Psoas muscle (tissue), 8 donors: ENCODE results near the gene TMEM244. TPM values are rescaled to one million over a fixed set of nuclear protein-coding genes. Genes with fewer than 3 reads are reported as not detected.

ENCODE experiments used
- ATAC-seq, 4 donors: fragments of 200-7000 bp; cut with Tn5 transposase; one replicate each; pipeline ENCODE4 v1.9.1; 2020; ENCODE audit warnings: moderate library complexity in 3 of 4, mild to moderate bottlenecking in 2 of 4
- DNase-seq, 2 donors: peaks; one replicate each; pipeline ENCODE4 v3.0.0-alpha.2; 2020
- H3K27ac ChIP-seq: fragments of 200-600 bp; one replicate; pipeline ENCODE4 v1.8.0; 2022
- H3K27me3 ChIP-seq, 3 donors: fragments of 200-600 bp in 1 of 3; one replicate each; pipeline versions ENCODE4 v1.6.1 to v1.8.0; 2013 to 2022; ENCODE audit warnings: low read length in 2 of 3, mild to moderate bottlenecking in 2 of 3, moderate library complexity in 1 of 3; ENCODE audit not compliant: insufficient read depth in 3 of 3
- H3K36me3 ChIP-seq, 2 donors: fragments of 200-600 bp in 1 of 2; one replicate each; pipeline versions ENCODE4 v1.6.1 to v1.8.0; 2013 to 2022; ENCODE audit warnings: low read depth in 1 of 2, mild to moderate bottlenecking in 1 of 2, moderate library complexity in 1 of 2; ENCODE audit not compliant: insufficient read depth in 1 of 2
- H3K4me1 ChIP-seq: fragments of 200-600 bp; one replicate; pipeline ENCODE4 v1.8.0; 2022
- H3K4me3 ChIP-seq: fragments of 200-600 bp; one replicate; pipeline ENCODE4 v1.8.0; 2022; ENCODE audit warnings: mild to moderate bottlenecking
- H3K9me3 ChIP-seq: fragments of 200-600 bp; one replicate; pipeline ENCODE4 v1.8.0; 2022
- CTCF ChIP-seq: fragments of 200-600 bp; IDR thresholded peaks from one replicate; pipeline ENCODE4 v1.8.0; 2022; ENCODE audit warnings: antibody characterized with exemption
- WGBS, 3 donors: extraction: QIAGEN DNeasy Blood & Tissue Kit; methylation state at CpG; one replicate each; pipeline versions ENCODE4 v1.1.6 to v1.1.7; 2013; 5-methylcytosine and 5-hydroxymethylcytosine counted together
- intact Hi-C, 2 donors: fragments of 100-400 bp; cut with DNase I; formaldehyde crosslinking; loops; one replicate each; pipeline versions ENCODE4 v1.11.0 to v1.14.2; 2022
- polyA plus RNA-seq, 3 donors: library from polyadenylated mRNA; stranded (reverse); fragments of 200-250 nt; gene quantifications; one replicate each; pipeline ENCODE4 v1.2.3, GENCODE V29; 2013
- total RNA-seq, 4 donors: library from RNA; stranded (reverse); fragmentation: NEBNext Ultra II Directional in 2 of 4; extraction: Animal tissue kit (Norgen Biotek cat#: 25700) in 2 of 4; gene quantifications; one replicate each; pipeline versions ENCODE4 v1.2.1 to v1.2.4, GENCODE V29; 2021 to 2023
- donor health status: healthy with polysubstance abuse.
- donor health status: DM: no; HTN: no; CAD: no; lungs with moderate emphysema.
- donor health status: Bipolar disorder and iron deficiency.
- donor health status: healthy.
- donor health status: DM: yes; HTN: yes; CAD: no.
- donor health status: DM: no; HTN: no; CAD: no.
- donor health status: DM: no; HTN: no; CAD: no.
- donor health status: DM: yes; HTN: yes; CAD: no.

The TMEM244 gene
- total and polyA plus RNA-seq, 7 donors: not detected

- TF ChIP-seq CTCF: no peak
- WGBS, 3 donors: 68 to 74% (median 72%) methylated on average over 7 of the region's 7 CpGs
- ATAC-seq: no peak
- intact Hi-C loops: no loop called here
- H3K9me3 ChIP-seq: no peaks in the 10 kb centered on the region
- no peaks in the 10 kb centered on the region for H3K27me3 ChIP-seq
- H3K4me1 ChIP-seq: no peaks in the 10 kb centered on the region
- H3K27ac ChIP-seq: no peak overlapping the region
- no peaks in the 10 kb centered on the region for H3K36me3 ChIP-seq
- no peak for DNase-seq
- H3K4me3 ChIP-seq: no peak overlapping the region
Observed at GRCh38 chr6:129793447-129793846, 67.7 kb downstream of the TMEM244 start.

GRCh38 chr6:129792049-129792448 is 69.1 kb downstream of the TMEM244 start:
- no peak for TF ChIP-seq CTCF
- intact Hi-C loops: no loop called here
- WGBS, 3 donors: 58 to 69% (median 60%) methylated on average over 4 of the region's 4 CpGs

GRCh38 chr6:129790785-129791184 is 70.3 kb downstream of the TMEM244 start:
- ATAC-seq: no peak
- 96 to 100% (median 100%) methylated on average over 1 of the region's 1 CpG for WGBS, 3 donors
- Histone ChIP-seq H3K27ac (no peak overlapping the region), H3K36me3 (no peaks in the 10 kb centered on the region), H3K4me1 (no peaks in the 10 kb centered on the region), H3K4me3 (no peak overlapping the region), H3K27me3 (no peaks in the 10 kb centered on the region), H3K9me3 (no peaks in the 10 kb centered on the region)
- TF ChIP-seq CTCF: no peak
- DNase-seq: no peak
- intact Hi-C loops: no loop called here

More at GRCh38 chr6:129792049-129792448, 69.1 kb downstream of the TMEM244 start:
- H3K27ac ChIP-seq: no peak overlapping the region
- no peak for ATAC-seq
- H3K4me1 ChIP-seq: no peaks in the 10 kb centered on the region
- H3K36me3 ChIP-seq: no peaks in the 10 kb centered on the region
- DNase-seq: no peak
- H3K27me3 ChIP-seq: no peaks in the 10 kb centered on the region
- H3K9me3 ChIP-seq: no peaks in the 10 kb centered on the region
- H3K4me3 ChIP-seq: no peak overlapping the region

- ATAC-seq: no peak
- no peak for TF ChIP-seq CTCF
- no peak overlapping the region for H3K27ac ChIP-seq
- DNase-seq: no peak
- H3K4me3 ChIP-seq: no peak overlapping the region
- intact Hi-C loops: no loop called here
- H3K4me1 ChIP-seq: no peaks in the 10 kb centered on the region
- H3K36me3 ChIP-seq: no peaks in the 10 kb centered on the region
- no peaks in the 10 kb centered on the region for H3K9me3 ChIP-seq
- H3K27me3 ChIP-seq: no peaks in the 10 kb centered on the region
Observed at GRCh38 chr6:129789974-129790373, 71.1 kb downstream of the TMEM244 start.

GRCh38 chr6:129787816-129788215 is 73.3 kb downstream of the TMEM244 start:
- intact Hi-C loops: no loop called here
- 91 to 100% (median 93%) methylated on average over 2 of the region's 2 CpGs for WGBS, 3 donors

More at GRCh38 chr6:129787816-129788215, 73.3 kb downstream of the TMEM244 start:
- Histone ChIP-seq H3K9me3 (no peaks in the 10 kb centered on the region), H3K27ac (no peak overlapping the region), H3K27me3 (no peaks in the 10 kb centered on the region), H3K36me3 (no peaks in the 10 kb centered on the region), H3K4me1 (no peaks in the 10 kb centered on the region), H3K4me3 (no peak overlapping the region)
- no peak for TF ChIP-seq CTCF
- no peak for ATAC-seq
- DNase-seq: no peak
